Fibroblast of lung (primary cell): ENCODE measurements around the gene PDE6A. TPM values are rescaled to one million over a fixed set of nuclear protein-coding genes. Genes with fewer than 3 reads are reported as not detected.

ENCODE experiments used
- DNase-seq, 2 donors: peaks; one replicate each; pipeline versions ENCODE4 v3.0.0 to v3.0.0-alpha.2; 2010; ENCODE audit warnings: low read depth in 2 of 2
- H2AFZ ChIP-seq: 2 replicates; pipeline ENCODE4 v1.5.1; 2012; ENCODE audit warnings: low read length, control low read depth, inconsistent platforms
- H3K27ac ChIP-seq: 2 replicates; pipeline ENCODE4 v1.5.1; 2011; ENCODE audit warnings: low read length, control low read depth; ENCODE audit not compliant: insufficient read depth
- H3K27me3 ChIP-seq: 2 replicates; pipeline ENCODE4 v1.5.1; 2011; ENCODE audit warnings: mild to moderate bottlenecking, low read length; ENCODE audit not compliant: control insufficient read depth, insufficient read depth
- H3K36me3 ChIP-seq: 2 replicates; pipeline ENCODE4 v1.5.1; 2011; ENCODE audit warnings: low read length; ENCODE audit not compliant: control insufficient read depth, insufficient read depth
- H3K4me1 ChIP-seq: 2 replicates; pipeline ENCODE4 v1.5.1; 2011; ENCODE audit warnings: low read length; ENCODE audit not compliant: control insufficient read depth, insufficient read depth; ENCODE audit errors: extremely low read depth
- H3K4me2 ChIP-seq: 2 replicates; pipeline ENCODE4 v1.5.1; 2011; ENCODE audit warnings: low read length, control low read depth; ENCODE audit not compliant: insufficient read depth; ENCODE audit errors: extremely low read depth
- H3K4me3 ChIP-seq, 4 experiments: fragments of 200-600 bp in 1 of 4; sonication (generic) in 1 of 4; replicated peaks in 1 of 4; 2 replicates each; pipeline ENCODE4 v1.5.1; 2011 to 2016; ENCODE audit warnings: low read length in 4 of 4, low read depth in 3 of 4, mild to moderate bottlenecking in 3 of 4, control low read depth in 2 of 4, inconsistent platforms in 1 of 4, mixed read lengths in 1 of 4; ENCODE audit not compliant: insufficient read depth in 1 of 4; ENCODE audit errors: control extremely low read depth in 1 of 4
- H3K79me2 ChIP-seq: 2 replicates; pipeline ENCODE4 v1.5.1; 2012; ENCODE audit warnings: mild to moderate bottlenecking, low read length, inconsistent platforms; ENCODE audit not compliant: control insufficient read depth, insufficient read depth
- H3K9ac ChIP-seq: 2 replicates; pipeline ENCODE4 v1.5.1; 2011; ENCODE audit warnings: mild to moderate bottlenecking, low read length, control low read depth; ENCODE audit not compliant: insufficient read depth
- H3K9me3 ChIP-seq: 2 replicates; pipeline ENCODE4 v1.5.1; 2012; ENCODE audit warnings: low read depth, low read length; ENCODE audit not compliant: control insufficient read depth, insufficient read depth
- H4K20me1 ChIP-seq: 2 replicates; pipeline ENCODE4 v1.5.1; 2011; ENCODE audit warnings: low read length; ENCODE audit not compliant: control insufficient read depth, insufficient read depth; ENCODE audit errors: extremely low read depth
- EZH2 ChIP-seq: IDR thresholded peaks from 2 replicates; pipeline ENCODE4 v1.5.1; 2012; ENCODE audit warnings: low read length, control low read depth, mild to moderate bottlenecking; ENCODE audit errors: missing control alignments
- polyA plus RNA-seq, 2 donors: library from polyadenylated mRNA; depleted of rRNA in 1 of 2; stranded (reverse) in 1 of 2; unstranded in 1 of 2; fragments of >200 nt; gene quantifications; 2 replicates each; pipeline ENCODE4 v1.2.1, GENCODE V29; 2011 to 2012; ENCODE audit warnings: missing spikeins in 1 of 2
- total RNA-seq: library from RNA; depleted of rRNA; stranded (reverse); fragments of >200 nt; gene quantifications from 2 replicates; pipeline ENCODE4 v1.2.1, GENCODE V29; 2014
- TF ChIP-seq, protein P1 (sequence below), 2 donors: IDR thresholded peaks in 1 of 2; conservative IDR thresholded peaks in 1 of 2; 1 replicate in 1 of 2; 2 replicates in 1 of 2; pipeline ENCODE4 v1.5.1; 2011 to 2012; ENCODE audit warnings: low read length in 2 of 2, control low read depth in 1 of 2, inconsistent platforms in 1 of 2, low read depth in 1 of 2, mild to moderate bottlenecking in 1 of 2

The PDE6A gene
- total and polyA plus RNA-seq, 2 donors (not counting 1 experiment from before 2014, with no cell fraction given): under 0.01 TPM; not detected in 1

DNA sequence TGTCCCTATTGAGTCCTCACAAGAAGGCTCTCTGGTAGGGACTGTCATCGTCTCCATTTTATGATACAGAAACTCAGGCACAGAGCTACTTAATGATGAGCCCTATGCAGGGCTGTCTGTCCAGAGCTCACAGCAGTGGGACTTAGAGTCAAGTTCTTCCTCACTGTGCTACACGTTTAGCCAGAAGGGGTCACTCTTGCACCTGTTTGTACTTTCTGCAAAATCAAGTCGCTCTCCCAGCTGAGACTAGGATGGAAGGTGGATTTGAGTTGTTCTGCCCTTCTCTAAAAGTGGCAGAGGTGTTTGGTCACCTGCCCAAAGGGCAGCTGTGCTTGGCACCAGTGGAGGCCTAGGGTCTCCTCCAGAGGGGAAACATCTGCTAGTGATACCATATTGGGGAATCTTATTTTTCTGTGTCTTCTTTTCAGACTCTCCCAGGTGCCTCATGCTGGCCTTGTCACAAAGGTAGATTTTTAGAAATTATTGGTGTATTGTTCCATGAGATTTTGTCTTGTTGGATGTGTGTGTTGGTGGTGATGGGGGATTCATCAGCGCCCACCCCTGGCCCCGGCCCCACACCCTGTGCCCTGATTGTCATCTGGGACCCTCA is 110.2 kb downstream of the PDE6A start:
- no peaks in the 10 kb centered on the region for H3K79me2 ChIP-seq
- H3K27me3 ChIP-seq: no peaks in the 10 kb centered on the region
- H3K4me1 ChIP-seq: no peaks in the 10 kb centered on the region
- no peaks in the 10 kb centered on the region for H3K36me3 ChIP-seq
- peak; percentile 77 to 93 for DNase-seq
- TF ChIP-seq EZH2: no peak
- TF ChIP-seq, protein P1, sequence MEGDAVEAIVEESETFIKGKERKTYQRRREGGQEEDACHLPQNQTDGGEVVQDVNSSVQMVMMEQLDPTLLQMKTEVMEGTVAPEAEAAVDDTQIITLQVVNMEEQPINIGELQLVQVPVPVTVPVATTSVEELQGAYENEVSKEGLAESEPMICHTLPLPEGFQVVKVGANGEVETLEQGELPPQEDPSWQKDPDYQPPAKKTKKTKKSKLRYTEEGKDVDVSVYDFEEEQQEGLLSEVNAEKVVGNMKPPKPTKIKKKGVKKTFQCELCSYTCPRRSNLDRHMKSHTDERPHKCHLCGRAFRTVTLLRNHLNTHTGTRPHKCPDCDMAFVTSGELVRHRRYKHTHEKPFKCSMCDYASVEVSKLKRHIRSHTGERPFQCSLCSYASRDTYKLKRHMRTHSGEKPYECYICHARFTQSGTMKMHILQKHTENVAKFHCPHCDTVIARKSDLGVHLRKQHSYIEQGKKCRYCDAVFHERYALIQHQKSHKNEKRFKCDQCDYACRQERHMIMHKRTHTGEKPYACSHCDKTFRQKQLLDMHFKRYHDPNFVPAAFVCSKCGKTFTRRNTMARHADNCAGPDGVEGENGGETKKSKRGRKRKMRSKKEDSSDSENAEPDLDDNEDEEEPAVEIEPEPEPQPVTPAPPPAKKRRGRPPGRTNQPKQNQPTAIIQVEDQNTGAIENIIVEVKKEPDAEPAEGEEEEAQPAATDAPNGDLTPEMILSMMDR (conservative IDR thresholded peaks at IDR 0.05 in 1 of 2, IDR thresholded peaks at IDR 0.05 in 1 of 2; ENCODE audit: low read depth in 1 of 2, low read length in 2 of 2): peak; percentile 71 to 89
- no peak overlapping the region for H3K4me2 ChIP-seq
- H2AFZ ChIP-seq: no peak overlapping the region
- no peak overlapping the region for H3K27ac ChIP-seq
- H3K9ac ChIP-seq: no peak overlapping the region
- H4K20me1 ChIP-seq: no peaks in the 10 kb centered on the region
- no peaks in the 10 kb centered on the region for H3K9me3 ChIP-seq
- H3K4me3 ChIP-seq: no peak overlapping the region

DNA sequence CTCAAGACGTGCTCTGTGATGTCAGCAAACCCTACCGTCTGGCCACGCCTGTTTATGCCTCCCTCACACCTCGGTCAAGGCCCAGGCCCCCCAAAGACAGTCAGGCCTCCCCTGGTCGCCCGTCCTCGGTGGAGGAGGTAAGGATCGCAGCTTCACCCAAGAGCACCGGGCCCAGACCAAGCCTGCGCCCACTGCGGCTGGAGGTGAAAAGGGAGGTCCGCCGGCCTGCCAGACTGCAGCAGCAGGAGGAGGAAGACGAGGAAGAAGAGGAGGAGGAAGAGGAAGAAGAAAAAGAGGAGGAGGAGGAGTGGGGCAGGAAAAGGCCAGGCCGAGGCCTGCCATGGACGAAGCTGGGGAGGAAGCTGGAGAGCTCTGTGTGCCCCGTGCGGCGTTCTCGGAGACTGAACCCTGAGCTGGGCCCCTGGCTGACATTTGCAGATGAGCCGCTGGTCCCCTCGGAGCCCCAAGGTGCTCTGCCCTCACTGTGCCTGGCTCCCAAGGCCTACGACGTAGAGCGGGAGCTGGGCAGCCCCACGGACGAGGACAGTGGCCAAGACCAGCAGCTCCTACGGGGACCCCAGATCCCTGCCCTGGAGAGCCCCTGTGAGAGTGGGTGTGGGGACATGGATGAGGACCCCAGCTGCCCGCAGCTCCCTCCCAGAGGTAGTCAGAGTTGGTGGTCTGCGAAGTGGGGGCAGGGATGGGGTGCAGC is 111.3 kb downstream of the PDE6A start:
- no peak overlapping the region for H3K4me2 ChIP-seq
- TF ChIP-seq EZH2: no peak
- TF ChIP-seq, protein P1 (conservative IDR thresholded peaks at IDR 0.05 in 1 of 2, IDR thresholded peaks at IDR 0.05 in 1 of 2; ENCODE audit: low read depth in 1 of 2, low read length in 2 of 2): no peak

DNA sequence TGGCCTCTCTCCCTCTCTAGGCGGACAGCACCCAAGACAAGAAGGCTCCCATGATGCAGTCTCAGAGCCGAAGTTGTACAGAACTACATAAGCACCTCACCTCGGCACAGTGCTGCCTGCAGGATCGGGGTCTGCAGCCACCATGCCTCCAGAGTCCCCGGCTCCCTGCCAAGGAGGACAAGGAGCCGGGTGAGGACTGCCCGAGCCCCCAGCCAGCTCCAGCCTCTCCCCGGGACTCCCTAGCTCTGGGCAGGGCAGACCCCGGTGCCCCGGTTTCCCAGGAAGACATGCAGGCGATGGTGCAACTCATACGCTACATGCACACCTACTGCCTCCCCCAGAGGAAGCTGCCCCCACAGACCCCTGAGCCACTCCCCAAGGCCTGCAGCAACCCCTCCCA is 112.0 kb downstream of the PDE6A start:
- H2AFZ ChIP-seq: no peak overlapping the region
- no peak for DNase-seq
- no peak overlapping the region for H3K4me3 ChIP-seq
- H3K79me2 ChIP-seq: no peaks in the 10 kb centered on the region
- no peaks in the 10 kb centered on the region for H3K9me3 ChIP-seq
- no peaks in the 10 kb centered on the region for H4K20me1 ChIP-seq
- no peak overlapping the region for H3K9ac ChIP-seq
- no peaks in the 10 kb centered on the region for H3K36me3 ChIP-seq
- no peak for TF ChIP-seq EZH2
- TF ChIP-seq, protein P1 (conservative IDR thresholded peaks at IDR 0.05 in 1 of 2, IDR thresholded peaks at IDR 0.05 in 1 of 2; ENCODE audit: low read depth in 1 of 2, low read length in 2 of 2): no peak
- H3K27me3 ChIP-seq: no peaks in the 10 kb centered on the region
- no peaks in the 10 kb centered on the region for H3K4me1 ChIP-seq
- H3K4me2 ChIP-seq: no peak overlapping the region
- no peak overlapping the region for H3K27ac ChIP-seq

More for the DNA sequence above, 111.3 kb downstream of the PDE6A start:
- H3K27me3 ChIP-seq: no peaks in the 10 kb centered on the region
- no peaks in the 10 kb centered on the region for H3K4me1 ChIP-seq
- H3K36me3 ChIP-seq: no peaks in the 10 kb centered on the region
- no peak overlapping the region for H3K27ac ChIP-seq
- H3K9me3 ChIP-seq: no peaks in the 10 kb centered on the region
- no peak overlapping the region for H3K9ac ChIP-seq
- H2AFZ ChIP-seq: no peak overlapping the region
- no peak for DNase-seq
- no peaks in the 10 kb centered on the region for H4K20me1 ChIP-seq
- no peak overlapping the region for H3K4me3 ChIP-seq
- no peaks in the 10 kb centered on the region for H3K79me2 ChIP-seq
